Activated CD8-positive, alpha-beta memory T cell treated with anti-CD3 and anti-CD28 coated beads for 24 hours (primary cell): ENCODE measurements around the gene NRXN3.

Experiments used
- DNase-seq: peaks from one replicate; pipeline ENCODE4 v3.0.0-alpha.2; 2020

Gene NRXN3

GRCh38 chr14:78327426-78328221 is 157.5 kb downstream of the NRXN3 start:
- no peak for DNase-seq

GRCh38 chr14:78329371-78329770 is 159.2 kb downstream of the NRXN3 start:
- no peak for DNase-seq

GRCh38 chr14:78335531-78335930 is 165.4 kb downstream of the NRXN3 start:
- no peak for DNase-seq

DNA sequence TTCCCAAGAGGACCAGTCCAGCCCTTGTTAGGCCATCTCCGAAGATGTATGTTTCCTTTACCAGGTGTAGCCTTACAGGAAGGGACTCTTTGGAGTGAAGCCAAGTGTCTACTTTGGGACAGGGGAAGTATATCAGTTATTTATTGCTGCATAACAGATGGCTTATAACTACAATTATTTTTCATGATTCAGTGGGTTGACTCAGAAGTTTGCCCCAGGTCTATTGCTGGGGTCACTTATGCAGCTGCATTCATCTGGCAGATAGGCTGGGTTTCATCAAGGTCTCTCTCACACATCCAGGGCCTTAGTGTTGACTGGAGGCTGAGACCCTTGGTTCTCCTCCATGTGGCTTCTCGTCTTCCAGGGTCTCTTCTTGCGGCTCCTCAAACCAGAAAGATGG is 170.1 kb downstream of the NRXN3 start:
- no peak for DNase-seq

DNA sequence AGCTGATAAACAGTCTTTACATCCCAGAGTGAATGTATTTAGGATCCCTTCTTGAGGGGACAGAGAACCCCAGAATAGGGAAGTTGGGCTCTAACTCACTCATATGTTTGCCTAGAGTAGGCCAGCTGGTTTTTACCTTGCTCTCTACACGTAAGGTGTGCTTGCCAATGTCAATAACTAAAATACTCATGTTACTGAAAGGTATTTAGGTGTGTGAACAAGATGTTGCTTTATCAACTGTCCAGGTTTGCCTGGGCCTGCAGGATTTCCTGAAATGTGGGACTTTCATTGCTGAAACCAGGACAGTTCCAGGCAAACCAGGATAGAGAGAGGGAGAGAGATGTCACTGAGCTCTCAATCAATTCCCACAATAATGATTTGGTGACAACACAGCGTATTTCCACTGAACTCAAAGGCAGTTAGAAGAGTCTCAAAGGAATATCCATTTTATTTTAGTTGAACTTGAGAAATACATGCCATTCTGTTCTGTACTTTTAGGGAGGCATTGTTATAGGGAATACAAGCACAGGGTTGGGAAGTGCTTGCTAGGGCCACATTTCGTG is 171.7 kb downstream of the NRXN3 start:
- DNase-seq: no peak

GRCh38 chr14:78342879-78343278 is 172.7 kb downstream of the NRXN3 start:
- no peak for DNase-seq

GRCh38 chr14:78344290-78344689 is 174.1 kb downstream of the NRXN3 start:
- DNase-seq: no peak

GRCh38 chr14:78345131-78345744 is 175.1 kb downstream of the NRXN3 start:
- no peak for DNase-seq

DNA sequence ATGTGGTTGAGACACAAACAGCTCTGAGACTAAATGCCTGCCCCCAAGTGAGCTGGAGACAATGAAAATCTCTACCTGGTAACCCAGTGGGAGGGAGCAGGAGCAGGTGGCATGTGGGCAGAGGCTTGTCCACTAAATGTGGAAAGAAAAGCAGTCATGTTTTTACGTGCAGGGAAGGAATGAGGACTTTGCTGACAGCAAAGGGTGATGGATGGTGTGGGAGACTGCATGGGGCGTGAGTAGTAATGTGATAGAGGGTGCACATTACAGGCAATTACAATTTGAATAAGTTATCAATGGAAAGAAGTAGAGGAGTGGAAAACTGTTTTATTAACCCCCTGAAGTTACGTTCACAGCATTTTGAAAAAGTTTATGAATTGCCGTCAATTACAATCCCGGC is 176.6 kb downstream of the NRXN3 start:
- DNase-seq: no peak

DNA sequence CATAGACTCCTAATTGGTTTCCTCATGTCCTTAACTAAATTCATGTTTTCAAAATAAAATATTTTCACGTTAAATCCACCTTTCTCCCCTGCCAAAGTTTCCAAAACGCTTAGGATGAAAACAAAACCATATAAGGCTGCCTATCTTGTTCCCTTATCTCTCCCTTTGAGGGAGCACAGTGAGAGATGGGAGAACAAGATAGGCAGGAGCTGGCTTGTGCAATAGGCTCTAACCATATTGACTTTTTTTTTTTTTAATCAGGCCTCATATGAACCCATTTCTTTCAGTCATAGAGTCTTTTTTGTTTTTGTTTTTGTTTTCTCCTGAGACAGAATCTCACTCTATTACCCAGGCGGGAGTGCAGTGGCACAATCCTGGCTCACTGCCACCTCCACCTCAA is 184.9 kb downstream of the NRXN3 start:
- DNase-seq: no peak

DNA sequence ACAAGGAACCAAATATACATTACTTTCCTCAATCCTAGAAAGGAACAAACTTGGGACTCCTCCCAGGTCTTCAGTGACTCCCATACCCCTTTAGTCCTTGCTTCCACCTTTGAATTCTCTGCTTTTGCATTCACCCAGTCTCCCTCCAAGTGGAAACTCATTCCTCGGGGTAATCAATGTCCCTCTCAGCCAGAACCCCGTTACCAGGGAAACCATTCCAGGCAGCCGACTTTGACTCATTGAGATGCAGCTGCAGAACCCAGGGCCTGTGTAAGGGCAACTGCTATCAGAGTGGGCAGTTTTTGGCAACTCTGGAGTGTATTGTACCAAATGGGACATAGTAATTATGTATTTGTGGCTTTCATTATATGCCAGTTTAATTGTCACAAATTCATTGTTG is 186.2 kb downstream of the NRXN3 start:
- no peak for DNase-seq

DNA sequence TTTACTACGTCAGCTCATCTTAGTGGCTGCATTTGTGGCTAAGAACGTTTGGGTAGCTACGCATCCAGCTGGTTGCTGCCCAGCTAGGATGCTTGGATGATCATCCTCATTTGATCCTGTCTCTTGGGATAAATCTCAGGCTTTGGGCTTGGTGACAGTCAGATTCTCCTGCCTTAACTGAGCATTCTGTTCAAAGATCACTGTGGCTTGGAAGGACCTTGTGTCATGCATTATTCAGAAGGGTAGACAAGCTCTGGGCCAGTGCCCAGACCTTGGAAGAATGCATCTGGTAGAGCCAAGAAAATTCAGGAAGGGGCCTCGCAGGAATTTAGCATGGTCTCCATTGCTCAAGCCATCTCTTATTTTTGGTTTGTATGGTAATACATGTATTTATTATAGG is 188.4 kb downstream of the NRXN3 start:
- no peak for DNase-seq

- DNase-seq: no peak
Observed at GRCh38 chr14:78359581-78359980, 189.4 kb downstream of the NRXN3 start.

DNA sequence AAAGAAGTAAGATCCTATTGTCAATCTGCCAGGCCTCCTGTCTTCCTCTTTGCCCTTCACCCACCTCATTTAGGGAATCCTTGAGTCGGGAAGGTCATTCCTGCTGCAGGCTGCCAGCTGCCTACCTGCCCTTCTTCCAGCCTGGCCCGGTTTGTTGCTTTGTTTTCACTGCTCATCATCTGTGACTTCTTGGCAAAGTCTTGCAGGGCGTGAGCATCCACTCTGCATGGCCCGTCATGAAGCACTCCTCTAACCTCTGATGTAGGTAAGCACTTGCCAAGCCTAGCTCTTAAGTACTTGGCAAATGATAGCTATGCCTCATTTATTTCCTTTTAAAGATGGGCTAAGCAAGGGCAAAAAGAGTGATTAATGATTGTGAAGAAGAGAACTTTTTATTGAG is 192.8 kb downstream of the NRXN3 start:
- no peak for DNase-seq

- DNase-seq: no peak
Observed at GRCh38 chr14:78367355-78367754, 197.2 kb downstream of the NRXN3 start.

DNA sequence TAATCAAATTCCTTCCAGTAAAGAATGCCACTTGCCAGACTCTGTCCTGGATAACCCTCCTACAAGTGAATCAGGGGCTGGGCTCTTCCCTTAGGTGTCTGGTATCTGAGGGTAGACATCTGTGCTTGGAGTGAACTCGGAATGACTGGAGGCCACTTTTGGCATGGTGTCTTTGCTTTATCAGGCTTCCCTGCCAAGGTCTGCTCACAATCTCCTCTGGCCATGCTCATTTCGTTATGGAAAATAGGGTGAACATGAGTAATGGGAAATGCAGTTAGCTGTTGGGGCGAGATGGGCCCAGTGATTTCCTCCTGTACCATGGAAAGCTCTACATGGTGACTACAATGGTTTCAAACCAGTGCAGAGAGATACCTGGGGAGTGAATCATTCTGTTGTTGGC is 212.9 kb downstream of the NRXN3 start:
- no peak for DNase-seq

GRCh38 chr14:78398216-78398615 is 228.0 kb downstream of the NRXN3 start:
- DNase-seq: no peak

DNA sequence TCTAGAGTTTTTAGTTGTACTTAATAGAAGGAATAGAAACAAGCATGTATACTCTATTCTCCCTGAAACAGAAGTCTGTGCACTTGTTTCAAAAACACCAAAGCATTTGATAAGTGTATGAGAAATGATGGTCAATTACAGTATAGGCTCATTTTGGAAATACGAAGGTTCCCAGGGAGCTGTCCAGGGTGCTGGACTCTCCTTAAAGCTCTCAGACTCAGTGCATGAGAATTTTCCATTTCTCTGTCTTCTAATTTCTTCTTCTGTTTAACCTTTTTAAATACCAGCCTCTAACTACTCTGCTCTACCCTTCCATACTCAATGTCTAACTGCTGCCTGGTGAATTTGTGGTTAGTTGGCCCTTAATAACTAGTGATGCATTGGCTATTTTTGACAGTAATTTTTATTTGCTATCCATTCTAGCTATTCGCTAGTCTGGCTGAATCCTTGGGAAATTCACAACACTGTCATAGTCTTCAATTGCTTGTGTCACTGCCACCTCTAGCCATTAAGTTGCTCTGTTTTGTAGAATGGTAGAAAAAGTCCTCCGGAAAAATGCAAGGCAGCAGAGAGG is 229.2 kb downstream of the NRXN3 start:
- DNase-seq: no peak

- no peak for DNase-seq
Observed at GRCh38 chr14:78401866-78402265, 231.7 kb downstream of the NRXN3 start.

GRCh38 chr14:78403278-78403815 is 233.2 kb downstream of the NRXN3 start:
- no peak for DNase-seq

- DNase-seq: no peak
Observed at GRCh38 chr14:78405079-78405856, 235.1 kb downstream of the NRXN3 start.

- DNase-seq: no peak
Observed at GRCh38 chr14:78412475-78412874, 242.3 kb downstream of the NRXN3 start.

DNA sequence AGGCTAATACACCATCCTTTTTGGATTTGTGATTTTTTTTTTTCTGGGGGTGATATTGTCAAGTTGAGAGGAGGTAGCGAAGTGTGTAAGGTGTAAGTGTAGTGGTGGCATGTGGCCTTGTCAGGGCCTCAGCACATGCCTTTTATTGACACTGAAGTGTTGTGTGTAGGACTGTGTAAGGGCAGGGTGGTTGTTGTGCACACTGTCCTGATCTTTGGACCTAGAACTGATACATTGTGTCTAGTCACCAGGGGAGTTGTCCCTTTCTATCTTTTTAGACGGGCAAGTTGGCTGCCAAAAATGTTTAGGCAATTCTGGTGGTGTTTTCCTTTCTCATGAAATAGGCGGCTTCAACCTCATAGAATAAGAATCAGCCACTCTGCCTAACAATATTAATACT is 244.0 kb downstream of the NRXN3 start:
- no peak for DNase-seq
